Activated CD4-positive, alpha-beta T cell treated with anti-CD3 and anti-CD28 coated beads for 1 hour (primary cell): Measurements from ENCODE around the gene PPARA.

Experiments
- DNase-seq: peaks from one replicate; pipeline ENCODE4 v3.0.0-alpha.2; 2020

PPARA gene

DNA sequence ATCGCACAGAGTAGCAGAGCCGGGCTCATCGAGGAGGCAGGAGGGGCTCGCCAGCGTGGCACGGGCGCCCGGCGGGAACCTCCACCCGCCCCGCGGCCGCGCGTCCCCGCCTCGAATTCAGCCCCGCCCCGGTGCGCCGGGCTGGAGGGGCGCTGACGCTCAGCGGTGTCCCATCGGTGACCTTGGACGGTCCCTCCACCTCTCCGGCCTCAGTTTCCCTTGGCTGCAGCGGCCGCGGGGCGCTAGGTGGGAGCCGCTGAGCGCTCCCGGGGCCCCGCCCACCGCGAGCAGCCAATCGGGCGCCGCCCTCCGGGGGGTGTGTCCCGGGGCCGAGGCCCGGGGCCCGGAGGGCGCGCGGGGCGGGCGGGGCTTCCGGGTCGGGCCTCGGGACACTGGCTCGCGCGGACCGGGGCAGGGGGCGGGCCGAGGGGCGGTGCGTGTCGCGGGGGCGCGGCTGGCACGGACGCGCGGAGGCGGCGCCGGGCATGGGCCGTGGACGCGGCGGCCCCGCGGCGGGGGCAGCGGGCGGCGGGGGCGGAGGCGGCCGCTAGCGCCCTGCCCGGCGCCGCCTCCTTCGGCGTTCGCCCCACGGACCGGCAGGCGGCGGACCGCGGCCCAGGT, at the start of gene PPARA:
Gene PPARA (plus strand): TSS at position 493 of the 621 bp plus-strand sequence. CDS start 47,858 bp downstream, outside the sequence.
- peak; percentile 77 for DNase-seq

DNA sequence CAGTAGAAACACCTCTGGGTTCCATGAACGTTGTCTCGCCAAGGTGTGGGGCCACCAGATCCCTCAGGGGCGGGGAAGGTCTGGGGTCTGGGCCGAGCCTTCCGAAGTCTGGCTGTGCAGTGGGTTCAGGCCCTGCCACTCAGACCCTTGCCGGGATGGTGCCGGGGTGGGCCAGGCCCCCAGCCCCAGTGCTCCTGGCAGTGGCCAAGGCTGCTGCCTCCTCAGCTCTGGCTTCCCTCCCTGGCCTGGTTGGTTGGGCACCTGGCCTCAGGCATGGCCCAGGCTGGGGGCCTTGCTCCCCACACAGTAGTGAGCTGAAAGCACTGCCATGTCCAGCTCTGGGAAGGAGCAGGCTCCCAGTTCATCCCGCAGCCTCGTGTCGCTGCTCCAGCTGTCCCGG, 48.2 kb upstream of the PPARA start:
- DNase-seq = no peak

DNA sequence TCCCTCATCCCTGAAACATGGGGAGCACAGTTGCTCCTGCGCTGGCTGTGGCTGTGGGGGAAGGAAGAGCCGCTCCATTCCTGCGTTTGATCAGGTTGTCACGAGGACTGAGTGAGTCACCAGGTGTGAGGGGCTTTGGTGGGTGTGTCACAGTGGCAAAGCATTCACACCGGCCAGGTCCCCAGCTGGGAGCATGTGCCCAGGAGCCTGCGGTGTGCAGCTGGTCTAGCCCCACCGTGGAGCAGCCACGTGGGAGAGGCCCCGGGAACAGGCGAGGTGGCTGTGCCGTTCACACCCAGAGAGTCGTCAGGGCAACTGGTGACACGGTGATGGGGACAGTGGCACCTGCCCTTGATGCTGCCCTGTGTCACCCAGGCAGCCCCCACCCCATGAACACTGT, 47.6 kb upstream of the PPARA start:
- no peak for DNase-seq

DNA sequence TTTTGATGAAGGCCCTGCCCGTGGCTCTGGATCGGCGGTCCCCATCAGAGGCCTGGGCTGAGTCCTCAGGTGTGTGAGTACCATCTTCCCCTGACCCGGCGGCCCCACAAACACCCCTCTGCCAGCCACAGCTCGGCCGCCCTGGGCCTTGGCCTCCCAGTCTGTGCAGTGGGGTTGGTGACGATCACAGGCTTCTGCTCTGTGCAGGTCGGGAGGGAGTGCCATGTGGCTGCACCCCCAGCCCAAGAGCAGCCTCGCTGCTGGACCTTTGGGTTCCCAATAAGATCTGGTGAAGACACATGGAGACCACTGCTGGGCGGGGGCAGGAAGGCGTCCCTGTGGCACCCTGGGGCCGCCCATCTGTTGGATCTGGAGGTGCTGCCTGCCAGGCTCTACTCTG, 47.1 kb upstream of the PPARA start:
- no peak for DNase-seq

DNA sequence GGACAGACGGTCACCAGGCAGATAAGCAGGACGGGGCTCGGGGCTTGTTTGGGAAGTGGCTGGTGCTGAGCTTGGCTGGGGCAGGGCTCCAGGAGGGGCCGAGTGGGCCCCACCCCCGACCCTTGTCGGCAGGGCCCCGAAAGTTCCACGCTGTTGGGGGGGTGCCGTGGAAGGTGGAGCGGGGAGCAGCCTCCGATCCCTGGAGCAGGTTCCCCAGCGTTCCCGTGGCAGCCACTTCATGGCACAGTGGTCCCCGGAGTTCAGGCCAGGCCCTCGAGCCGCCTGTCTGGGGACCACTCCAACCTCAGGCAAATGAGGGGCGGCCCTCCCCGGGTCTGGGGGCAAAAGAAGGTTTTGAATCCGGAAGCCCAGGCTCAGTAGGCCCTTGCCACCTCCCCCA, 46.7 kb upstream of the PPARA start:
- DNase-seq = no peak

DNA sequence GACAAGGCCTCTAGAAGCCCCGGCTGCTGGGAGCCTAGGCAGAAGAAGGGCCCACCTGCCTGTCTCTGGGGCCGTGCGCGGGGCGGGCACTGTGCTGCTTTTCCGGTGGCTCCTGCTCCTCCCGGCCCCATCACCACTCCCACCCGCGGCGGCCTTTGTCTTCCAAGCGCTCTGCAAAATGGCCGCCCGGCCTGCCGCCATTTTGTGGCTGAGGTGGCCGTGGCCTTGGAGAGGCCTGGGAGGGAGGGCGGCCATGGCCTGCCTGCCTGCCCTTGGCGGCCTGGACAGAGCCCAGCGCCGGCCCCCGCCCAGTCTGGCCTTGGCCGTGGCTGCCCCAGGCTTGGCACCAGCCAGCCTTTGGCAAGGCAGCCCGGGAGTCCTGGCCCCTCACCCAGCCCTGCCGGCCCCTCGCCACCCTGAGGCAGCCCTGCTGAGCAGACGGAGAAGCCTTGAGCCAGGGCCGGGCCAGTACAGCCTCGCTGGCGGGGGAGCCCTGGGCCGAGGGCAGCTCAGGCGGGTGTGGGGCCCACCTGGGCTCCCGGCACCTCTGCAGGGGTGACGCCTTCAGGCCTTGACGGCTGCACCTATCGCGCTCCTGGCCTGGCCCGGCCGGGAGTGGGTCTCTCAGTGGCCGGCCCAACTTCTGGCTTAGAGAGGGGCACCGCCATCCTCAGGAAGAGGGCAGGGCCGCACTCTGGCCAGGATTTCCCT, 46.0 kb upstream of the PPARA start:
- no peak for DNase-seq

DNA sequence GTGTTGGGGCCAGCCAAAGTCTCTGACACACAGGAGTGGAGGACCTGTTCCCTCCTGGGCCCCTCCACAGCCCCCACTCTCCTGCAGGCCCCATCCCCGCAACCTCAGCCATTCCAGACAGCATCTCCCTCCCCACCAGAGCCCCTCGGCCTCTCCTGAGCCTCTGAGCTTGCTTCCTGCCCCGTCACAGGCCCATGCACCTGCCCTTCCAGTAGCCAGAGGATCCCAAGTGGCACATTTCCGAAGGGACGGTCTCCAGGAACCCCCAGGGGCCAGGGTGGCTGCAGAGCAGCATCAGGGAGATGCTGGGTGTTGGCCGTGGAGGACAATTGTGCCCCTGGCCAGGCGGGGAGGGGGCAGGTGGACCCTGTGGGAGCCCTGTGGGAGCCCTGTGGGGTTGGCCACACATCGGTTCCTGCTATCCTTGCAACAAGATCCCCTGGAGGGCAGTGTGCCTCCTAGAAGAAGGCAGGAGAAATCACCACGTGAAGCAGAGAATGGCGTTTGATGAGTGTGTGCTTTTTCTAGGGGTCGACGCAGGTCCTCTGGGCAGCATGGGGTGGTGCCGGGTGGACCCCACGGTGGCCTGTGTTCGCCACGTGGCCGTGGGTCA, 45.3 kb upstream of the PPARA start:
- DNase-seq = no peak

DNA sequence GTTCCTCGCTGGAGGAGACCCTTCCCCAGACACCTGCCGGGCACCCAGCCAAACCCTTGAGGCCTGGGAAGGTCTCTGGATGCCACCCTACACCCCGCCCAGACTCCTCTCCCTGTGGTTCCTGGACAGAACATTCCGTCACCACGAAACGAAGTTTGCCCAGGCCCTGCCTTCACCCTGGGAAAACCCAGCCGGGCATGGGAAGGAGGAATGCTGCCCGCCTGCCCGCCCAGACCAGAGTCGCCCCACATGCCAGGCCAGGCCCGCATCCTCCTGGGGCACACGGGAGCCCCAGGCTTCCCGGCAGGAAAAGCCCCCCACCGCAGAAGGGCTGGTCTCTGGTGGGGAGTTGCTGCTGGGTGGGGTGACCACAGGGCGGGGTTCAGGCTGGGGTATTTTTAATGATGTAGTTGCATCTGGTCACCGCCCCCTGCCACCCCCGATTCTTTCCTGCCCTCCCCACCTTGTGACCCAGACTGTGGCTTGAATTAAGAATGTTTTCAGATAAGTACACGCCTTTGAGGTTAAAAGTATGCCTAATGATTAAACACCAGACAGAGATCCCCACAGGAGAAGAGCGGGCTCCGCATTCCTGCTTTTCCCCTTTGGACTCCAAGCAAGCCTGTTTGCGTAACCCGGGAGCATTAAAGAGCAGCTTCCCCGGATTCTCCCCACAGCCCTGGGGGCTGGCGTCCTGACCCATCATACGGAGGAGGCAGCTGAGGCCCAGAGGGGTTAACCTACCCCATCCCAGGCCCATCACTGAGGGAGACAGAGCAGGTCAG, 44.6 kb upstream of the PPARA start:
- no peak for DNase-seq

DNA sequence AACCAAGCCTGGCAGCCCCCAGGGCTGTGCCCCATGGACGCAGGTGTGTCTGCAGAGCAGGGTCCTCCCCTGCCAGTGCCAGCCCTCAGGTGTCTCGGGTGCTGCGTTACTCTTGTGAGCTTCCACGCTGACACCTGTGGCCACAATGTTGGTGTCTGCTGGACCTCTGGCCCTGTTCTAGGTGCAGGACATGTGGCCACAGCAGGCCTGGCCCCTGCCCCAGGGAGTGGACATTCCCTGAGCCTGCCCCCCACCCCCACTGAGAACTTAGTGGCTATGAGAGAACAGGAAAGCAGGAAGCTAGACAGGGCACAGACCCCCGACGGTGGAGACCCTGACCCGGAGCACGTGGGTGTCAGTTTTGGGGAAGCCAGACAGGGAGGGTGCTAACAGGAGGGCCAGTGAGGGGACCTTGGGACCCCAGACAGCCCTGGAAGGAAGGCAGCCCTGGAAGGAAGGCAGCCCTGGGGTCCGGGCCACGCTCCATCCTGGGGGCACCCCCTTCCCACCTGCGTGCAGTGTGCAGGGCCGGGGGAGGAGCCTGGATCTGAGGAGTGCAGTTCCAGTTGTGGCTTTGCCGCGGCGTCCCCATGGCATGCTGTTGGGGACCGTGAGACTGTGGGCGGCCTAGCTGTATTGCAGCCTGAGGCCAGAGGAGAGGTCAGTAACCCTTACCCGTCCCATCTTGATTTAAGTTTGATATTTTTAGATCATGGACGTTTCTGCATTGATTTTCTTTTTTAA, 43.9 kb upstream of the PPARA start:
- DNase-seq = no peak

DNA sequence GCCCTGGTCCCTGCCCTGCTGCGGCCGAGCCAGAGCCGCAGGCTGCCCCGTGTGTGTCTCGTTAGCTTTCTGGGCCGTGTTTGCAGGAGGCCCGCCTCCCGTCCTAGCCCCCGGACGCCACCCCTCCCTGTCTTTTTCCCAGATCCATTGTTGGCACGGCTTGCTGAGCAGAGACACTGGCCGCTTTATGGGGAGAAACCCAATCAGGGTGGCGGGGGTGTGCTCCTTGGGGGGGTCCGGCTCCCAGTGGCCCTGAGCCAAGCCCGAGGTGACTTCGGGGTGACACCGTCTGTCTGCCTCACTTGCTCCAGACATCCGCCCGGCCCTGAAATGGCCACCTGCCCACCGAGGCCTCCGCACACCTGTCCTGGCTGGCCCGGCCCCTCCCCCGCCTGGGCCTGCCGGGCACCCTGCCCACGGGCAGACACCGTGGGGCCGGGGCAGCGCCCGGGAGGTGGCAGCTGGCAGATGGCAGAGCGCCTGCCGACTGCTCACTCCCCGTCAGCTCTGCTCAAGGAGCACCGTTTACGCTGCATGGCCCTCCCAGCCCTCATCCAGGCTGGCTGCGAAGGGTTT, 43.1 kb upstream of the PPARA start:
- no peak for DNase-seq

DNA sequence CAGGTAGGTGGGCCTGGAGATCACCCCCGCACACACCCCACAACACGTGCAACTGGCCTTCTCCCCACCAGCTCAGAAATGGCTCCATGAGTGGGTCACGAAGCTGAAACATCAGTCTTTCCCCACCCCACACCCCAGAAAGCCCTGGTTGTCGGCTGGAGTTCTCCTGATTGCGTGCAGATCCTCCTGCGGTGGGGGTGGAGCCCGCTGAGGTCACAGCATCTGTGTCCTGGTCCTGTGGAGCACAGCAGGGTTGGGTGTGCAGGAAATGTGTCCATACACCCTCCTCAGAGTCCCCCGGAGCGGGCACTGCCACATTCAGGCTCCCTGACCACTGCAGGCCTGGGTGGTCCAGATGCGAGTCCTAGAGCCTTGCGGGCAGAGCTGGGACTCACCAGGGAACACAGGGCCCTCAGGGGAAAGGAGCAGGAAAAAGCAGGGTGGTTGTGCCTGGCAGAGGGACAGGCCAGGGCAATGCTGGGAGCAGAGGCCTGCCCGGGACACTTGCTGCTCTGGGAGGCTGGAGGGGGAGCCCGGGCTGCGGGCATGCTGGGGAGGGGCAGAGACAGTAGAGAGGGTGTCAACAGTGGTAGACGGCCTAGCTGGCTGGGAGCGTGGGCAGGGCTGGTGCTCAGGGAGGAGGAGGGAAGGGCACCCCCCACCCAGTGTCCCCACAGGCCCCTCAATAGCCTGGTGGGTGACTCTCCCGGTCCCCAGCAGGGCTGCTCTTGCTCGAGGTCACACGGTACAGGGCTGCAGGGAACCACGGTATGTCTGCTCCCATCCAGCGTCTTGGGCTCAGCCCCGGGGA, 42.4 kb upstream of the PPARA start:
- DNase-seq = no peak

DNA sequence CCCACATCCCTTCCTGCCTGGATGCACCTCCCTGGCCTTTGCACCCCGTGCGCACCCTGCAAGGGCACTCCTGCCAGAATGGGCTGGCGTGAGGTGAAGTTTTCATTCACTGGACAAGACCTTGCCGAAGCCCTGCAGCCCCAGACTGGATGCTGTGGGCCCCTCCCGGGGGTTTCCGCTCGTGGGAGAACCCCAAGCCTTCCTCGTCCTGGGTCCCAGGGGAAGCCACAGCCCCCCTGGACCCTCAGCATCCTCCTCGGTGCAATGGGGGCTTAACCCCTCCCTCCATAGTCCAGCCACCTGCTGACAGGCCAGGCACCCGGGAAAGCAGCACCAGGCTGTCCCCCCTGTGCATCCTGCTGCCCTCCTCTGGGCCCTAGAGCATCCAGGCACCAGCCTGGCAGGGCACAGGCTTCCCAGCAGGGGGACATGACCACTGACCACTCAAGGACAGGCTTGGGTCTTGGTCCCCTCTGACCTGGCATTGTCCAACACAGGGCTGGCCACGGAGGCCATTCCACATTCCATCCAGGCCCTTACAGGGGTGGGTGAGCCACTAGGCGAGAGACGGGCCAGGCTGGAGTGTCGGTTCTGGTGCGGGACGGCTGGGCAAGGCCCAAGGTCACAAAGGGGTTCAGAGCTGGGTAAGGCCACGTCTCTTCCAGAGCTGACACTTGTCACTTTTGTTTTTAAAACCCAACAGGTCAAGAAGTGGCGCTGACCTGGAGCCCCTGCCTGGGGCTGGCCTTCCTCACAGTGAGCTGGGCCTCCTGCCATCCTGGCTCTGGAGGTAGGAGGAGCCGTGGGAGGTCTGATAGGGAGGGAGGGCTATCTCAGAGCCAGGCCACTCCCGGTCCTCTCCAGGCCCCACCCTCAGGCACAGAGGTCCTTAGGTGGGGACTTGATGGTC, 41.5 kb upstream of the PPARA start:
- DNase-seq = no peak

DNA sequence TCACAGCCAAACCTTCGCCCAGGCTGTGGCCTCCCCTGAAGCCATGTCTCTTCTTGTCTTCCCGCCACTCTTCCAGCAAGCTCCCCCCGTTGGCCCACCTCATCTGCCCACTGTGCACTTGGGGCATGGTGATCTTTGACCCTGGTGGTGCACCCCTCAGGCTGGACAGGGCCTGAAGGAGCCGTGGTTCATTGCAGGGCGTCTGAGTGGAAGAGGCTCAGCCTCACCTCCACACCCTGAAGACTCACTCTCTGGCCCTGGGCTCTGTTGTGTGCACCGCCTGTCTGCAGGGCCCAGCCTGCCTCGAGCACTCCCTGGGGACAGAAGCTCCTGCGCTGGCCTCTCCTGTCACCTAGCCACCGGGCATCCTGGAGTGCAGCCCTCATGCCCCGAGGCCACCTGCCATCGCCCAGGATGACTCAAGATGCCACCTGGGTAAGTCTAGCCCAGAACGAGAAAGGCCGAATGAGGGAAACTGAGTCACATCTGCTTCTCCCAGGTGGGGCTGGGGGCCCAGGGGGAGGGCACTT, 40.8 kb upstream of the PPARA start:
- DNase-seq = no peak

DNA sequence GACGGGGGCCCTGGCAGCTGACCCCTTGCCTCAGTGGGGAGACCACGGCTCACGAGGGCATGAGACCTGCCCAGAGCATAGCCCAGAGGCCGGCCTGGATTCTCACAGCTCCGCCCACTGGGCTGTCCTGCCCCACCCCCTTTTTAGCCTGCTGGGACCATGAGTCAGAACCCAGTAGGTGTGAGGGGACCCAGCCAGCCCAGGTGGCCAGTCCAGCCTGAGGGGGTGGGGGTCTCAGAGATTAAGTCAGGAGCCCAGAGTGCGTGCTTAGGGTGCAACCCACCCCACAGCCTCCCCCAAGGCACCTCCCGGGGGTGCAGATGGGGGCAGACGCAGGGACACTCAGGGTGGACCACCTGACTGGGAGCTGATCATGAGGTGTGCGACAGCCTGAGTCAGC, 40.1 kb upstream of the PPARA start:
- no peak for DNase-seq

DNA sequence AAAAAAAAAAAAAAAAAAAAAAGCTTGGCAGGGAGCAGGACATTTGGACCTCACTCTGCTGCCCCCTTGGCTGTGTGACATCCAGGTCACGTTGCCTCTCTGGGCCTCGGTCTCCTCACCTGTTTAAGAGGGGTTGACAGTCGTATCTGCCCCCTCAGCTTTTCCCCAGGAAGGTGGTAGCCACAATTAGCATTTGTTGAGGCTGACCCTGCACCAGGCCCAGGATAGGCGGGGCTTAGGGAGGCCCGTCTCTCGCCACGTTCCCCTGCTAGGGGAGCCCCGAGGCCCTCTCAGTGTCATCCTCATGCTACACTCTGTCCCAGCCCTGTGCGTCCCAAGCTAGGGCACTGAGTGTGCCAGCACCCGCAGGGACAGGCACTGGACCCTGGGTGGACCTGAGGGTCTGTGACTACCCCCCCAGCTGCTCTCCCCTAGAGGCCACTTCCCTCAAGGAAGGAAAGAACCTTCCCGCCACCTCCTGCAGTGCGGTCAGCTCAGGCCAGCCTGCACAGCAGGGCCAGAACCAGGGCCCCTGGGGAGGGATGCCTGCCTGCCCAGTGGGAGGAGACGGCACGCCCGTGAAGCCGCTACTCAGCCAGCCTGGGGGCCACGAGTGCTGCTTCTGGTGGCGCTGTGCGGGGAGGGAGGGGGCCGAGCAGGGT, 38.5 kb upstream of the PPARA start:
- DNase-seq = no peak

DNA sequence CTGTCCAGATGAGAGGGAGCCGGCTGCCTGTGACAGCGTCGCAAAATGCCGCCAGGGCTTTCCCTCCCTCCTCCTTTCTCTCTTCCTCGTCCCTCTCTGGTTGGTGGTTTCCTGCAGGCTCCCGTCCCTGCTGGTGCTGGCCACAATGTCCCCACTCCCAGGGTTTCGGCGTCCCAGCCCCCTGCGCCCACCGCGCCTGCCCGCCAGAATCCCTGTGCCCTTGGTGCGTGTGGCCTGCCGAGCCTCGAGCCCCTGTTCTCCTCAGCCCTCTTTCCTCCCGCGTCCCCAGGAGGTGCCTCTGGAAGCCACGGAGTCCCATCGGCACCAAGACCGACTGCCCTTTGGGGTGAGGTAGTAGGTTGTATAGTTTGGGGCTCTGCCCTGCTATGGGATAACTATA, 37.9 kb upstream of the PPARA start:
- no peak for DNase-seq

DNA sequence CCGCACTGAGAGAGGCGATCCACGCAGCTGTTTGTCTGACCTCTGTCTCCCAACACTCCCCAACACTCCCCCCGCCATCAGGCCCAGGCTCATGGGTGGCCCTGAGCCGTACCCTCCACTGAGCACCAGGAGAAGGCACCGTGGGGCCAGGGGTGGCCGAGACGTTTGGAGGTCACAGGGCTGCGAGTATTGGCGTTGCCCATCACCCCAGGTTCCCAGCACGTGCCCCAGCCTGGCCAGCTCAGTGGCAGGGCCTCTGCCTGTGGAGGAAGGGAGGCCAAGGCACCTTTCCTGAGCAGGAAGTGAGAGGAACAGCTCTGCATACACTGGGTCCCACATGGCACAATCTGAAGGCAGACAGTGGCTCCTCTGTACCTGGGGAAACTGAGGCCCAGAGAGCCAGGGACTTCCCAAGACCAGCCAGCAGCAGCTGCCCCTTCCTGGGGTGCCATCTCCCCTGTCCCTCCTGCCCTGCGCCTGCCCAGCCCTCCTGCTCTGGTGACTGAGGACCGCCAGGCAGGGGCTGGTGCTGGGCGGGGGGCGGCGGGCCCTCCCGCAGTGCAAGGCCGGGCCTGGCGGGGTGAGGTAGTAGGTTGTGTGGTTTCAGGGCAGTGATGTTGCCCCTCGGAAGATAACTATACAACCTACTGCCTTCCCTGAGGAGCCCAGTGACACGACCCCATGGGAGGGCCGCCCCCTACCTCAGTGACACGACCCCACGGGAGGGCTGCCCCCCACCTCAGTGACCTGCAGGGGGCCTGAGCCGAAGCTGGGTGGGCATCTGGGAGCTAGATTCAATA, 37.0 kb upstream of the PPARA start:
- DNase-seq = no peak

DNA sequence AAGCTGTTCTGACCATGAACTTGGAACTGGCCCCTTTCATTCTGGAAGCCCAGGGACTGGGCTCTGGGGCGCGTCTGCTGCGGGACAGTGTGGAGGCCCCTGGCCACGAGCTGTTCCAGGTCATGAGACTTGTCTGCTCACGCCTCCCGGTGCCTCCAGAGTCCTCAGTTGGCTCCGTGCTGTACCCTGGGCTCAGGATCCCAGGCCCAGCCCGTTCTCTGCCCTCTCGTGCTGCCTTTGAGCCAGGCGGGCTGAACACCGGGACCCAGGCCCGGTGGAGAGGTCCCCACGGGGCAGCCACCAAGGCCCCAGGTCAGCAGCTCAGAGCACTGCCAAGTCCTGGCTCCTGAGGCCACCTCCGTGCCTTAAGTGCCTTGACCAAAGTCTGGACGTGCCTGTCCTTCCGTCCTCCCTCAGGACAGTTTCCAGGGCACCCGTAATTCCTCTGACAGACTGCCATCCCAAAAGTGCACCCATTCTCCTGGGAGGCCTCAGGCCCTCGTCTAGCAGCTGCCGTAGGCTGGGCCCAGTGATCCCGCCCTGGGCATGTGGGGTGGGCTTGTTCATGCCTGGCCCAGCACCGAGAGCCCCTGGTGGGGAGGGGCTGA, 36.3 kb upstream of the PPARA start:
- no peak for DNase-seq
